PFSK-1 (cell line): Measurements from ENCODE around the gene NCOA3.

Source experiments
- FOXP2 ChIP-seq: optimal IDR thresholded peaks from 2 replicates; pipeline ENCODE3; 2011; ENCODE audit warnings: borderline replicate concordance, control low read depth, inconsistent platforms; ENCODE audit not compliant: insufficient read depth; ENCODE audit errors: extremely low read length, extremely low read depth
- POLR2AphosphoS5 ChIP-seq: IDR thresholded peaks from 2 replicates; pipeline ENCODE4 v1.6.1; 2012; ENCODE audit warnings: low read depth, mild to moderate bottlenecking, control low read depth, low read length, moderate library complexity
- REST ChIP-seq, 2 experiments: IDR thresholded peaks; 2 replicates each; pipeline versions ENCODE4 v1.6.1 to v1.8.0; 2011 to 2012; ENCODE audit warnings: low read depth in 2 of 2, low read length in 2 of 2, control low read depth in 1 of 2, inconsistent platforms in 1 of 2, mild to moderate bottlenecking in 1 of 2, moderate library complexity in 1 of 2; ENCODE audit not compliant: insufficient read depth in 1 of 2
- SIN3A ChIP-seq: IDR thresholded peaks from 2 replicates; pipeline ENCODE4 v1.6.1; 2012; ENCODE audit warnings: mild to moderate bottlenecking, low read length, moderate library complexity, borderline replicate concordance; ENCODE audit not compliant: insufficient read depth
- TAF1 ChIP-seq: IDR thresholded peaks from 2 replicates; pipeline ENCODE4 v1.6.1; 2012; ENCODE audit warnings: low read length, control low read depth, borderline replicate concordance; ENCODE audit not compliant: insufficient read depth

The NCOA3 gene

GRCh38 chr20:47652301-47652700 is 150.6 kb downstream of the NCOA3 start:
- TF ChIP-seq TAF1 = no peak
- no peak for TF ChIP-seq REST (IDR thresholded peaks at IDR 0.05; ENCODE audit: insufficient read depth in 1 of 2, low read depth in 2 of 2, low read length in 2 of 2)
- TF ChIP-seq SIN3A = no peak
- no peak for TF ChIP-seq FOXP2
- TF ChIP-seq POLR2AphosphoS5 = no peak

GRCh38 chr20:47652794-47653193 is 151.1 kb downstream of the NCOA3 start:
- TF ChIP-seq SIN3A (no peak), TAF1 (no peak), POLR2AphosphoS5 (no peak), REST (IDR thresholded peaks at IDR 0.05; ENCODE audit: insufficient read depth in 1 of 2, low read depth in 2 of 2, low read length in 2 of 2) (no peak), FOXP2 (no peak)

GRCh38 chr20:47653869-47654268 is 152.2 kb downstream of the NCOA3 start:
- no peak for TF ChIP-seq POLR2AphosphoS5
- no peak for TF ChIP-seq REST (IDR thresholded peaks at IDR 0.05; ENCODE audit: insufficient read depth in 1 of 2, low read depth in 2 of 2, low read length in 2 of 2)
- no peak for TF ChIP-seq FOXP2
- TF ChIP-seq TAF1 = no peak
- no peak for TF ChIP-seq SIN3A

- no peak for TF ChIP-seq REST (IDR thresholded peaks at IDR 0.05; ENCODE audit: insufficient read depth in 1 of 2, low read depth in 2 of 2, low read length in 2 of 2)
- no peak for TF ChIP-seq FOXP2
- no peak for TF ChIP-seq POLR2AphosphoS5
- TF ChIP-seq TAF1 = no peak
- TF ChIP-seq SIN3A = no peak
Measured at GRCh38 chr20:47654370-47654769, 152.7 kb downstream of the NCOA3 start.

- TF ChIP-seq SIN3A = no peak
- TF ChIP-seq FOXP2 = no peak
- no peak for TF ChIP-seq TAF1
- TF ChIP-seq POLR2AphosphoS5 = no peak
- no peak for TF ChIP-seq REST (IDR thresholded peaks at IDR 0.05; ENCODE audit: insufficient read depth in 1 of 2, low read depth in 2 of 2, low read length in 2 of 2)
Measured at GRCh38 chr20:47655635-47656034, 153.9 kb downstream of the NCOA3 start.
